ENCODE results near the gene CFB. TPM values are rescaled to one million over a fixed set of nuclear protein-coding genes. Genes with fewer than 3 reads are reported as not detected.

Gene CFB
- polyA plus RNA-seq, 1 donor (not counting 4 experiments of a cell fraction or from before 2014, with no cell fraction given) = 2.5 TPM

- Histone ChIP-seq H4K20me1 (ENCODE audit: control insufficient read depth, extremely low read depth, insufficient read depth, low read length) (no peaks in the 10 kb centered on the region), H2AFZ (ENCODE audit: control insufficient read depth, low read length) (no peak overlapping the region), H3K79me2 (ENCODE audit: control insufficient read depth, insufficient read depth, low read length) (no peaks in the 10 kb centered on the region), H3K9me1 (ENCODE audit: control insufficient read depth, extremely low read depth, insufficient read depth, low read length) (no peaks in the 10 kb centered on the region), H3K4me2 (ENCODE audit: control insufficient read depth, extremely low read depth, insufficient read depth, low read depth, low read length) (no peak overlapping the region), H3K27me3 (ENCODE audit: control insufficient read depth, extremely low read depth, insufficient read depth, low read length) (no peaks in the 10 kb centered on the region), H3K9me3 (ENCODE audit: control insufficient read depth, low read depth, low read length) (no peaks in the 10 kb centered on the region), H3K4me3 (ENCODE audit: control insufficient read depth in 2 of 3, extremely low read depth in 1 of 3, insufficient read depth in 2 of 3, low read depth in 1 of 3, low read length in 3 of 3) (no peak overlapping the region), H3K4me1 (ENCODE audit: control insufficient read depth, extremely low read depth, insufficient read depth, low read length) (peaks cover 18% of the 10 kb centered on the region), H3K36me3 (ENCODE audit: control insufficient read depth in 2 of 2, extremely low read depth in 1 of 2, insufficient read depth in 2 of 2, low read length in 2 of 2) (peaks cover 22 to 35% of the 10 kb centered on the region in 2 experiments), H3K9ac (ENCODE audit: control insufficient read depth, extremely low read depth, insufficient read depth, low read length) (no peak overlapping the region), H3K27ac (ENCODE audit: control insufficient read depth, insufficient read depth, low read length) (no peak overlapping the region)
- FAIRE-seq (no peak), DNase-seq (ENCODE audit: low read depth, low spot score) (no peak)
- dilution Hi-C loops (cut with MboI; ENCODE audit: extremely low pct_ligation_motif_present, low sequenced_read_pairs) = no loop called here
- no peak for TF ChIP-seq EZH2 (IDR thresholded peaks at IDR 0.05; ENCODE audit: low read length)
- TF ChIP-seq CTCF (optimal IDR thresholded peaks at IDR 0.05 in 1 of 3, IDR thresholded peaks at IDR 0.05 in 1 of 3, conservative IDR thresholded peaks at IDR 0.05 in 1 of 3; ENCODE audit: extremely low read depth in 1 of 3, insufficient read depth in 2 of 3, low read length in 3 of 3) = no peak
Measured at GRCh38 chr6:31949926-31950548, 4.1 kb downstream of the CFB start.

GRCh38 chr6:31952140-31952805 lies 6.4 kb downstream of the CFB start:
- Histone ChIP-seq H3K27ac (ENCODE audit: control insufficient read depth, insufficient read depth, low read length) (no peak overlapping the region), H3K4me1 (ENCODE audit: control insufficient read depth, extremely low read depth, insufficient read depth, low read length) (peaks cover 5% of the 10 kb centered on the region), H2AFZ (ENCODE audit: control insufficient read depth, low read length) (no peak overlapping the region), H3K9ac (ENCODE audit: control insufficient read depth, extremely low read depth, insufficient read depth, low read length) (no peak overlapping the region), H3K9me1 (ENCODE audit: control insufficient read depth, extremely low read depth, insufficient read depth, low read length) (no peaks in the 10 kb centered on the region), H3K36me3 (ENCODE audit: control insufficient read depth in 2 of 2, extremely low read depth in 1 of 2, insufficient read depth in 2 of 2, low read length in 2 of 2) (peaks cover 29 to 47% of the 10 kb centered on the region in 2 experiments), H3K4me2 (ENCODE audit: control insufficient read depth, extremely low read depth, insufficient read depth, low read depth, low read length) (no peak overlapping the region), H3K4me3 (ENCODE audit: control insufficient read depth in 2 of 3, extremely low read depth in 1 of 3, insufficient read depth in 2 of 3, low read depth in 1 of 3, low read length in 3 of 3) (no peak overlapping the region), H3K79me2 (ENCODE audit: control insufficient read depth, insufficient read depth, low read length) (peaks cover 3% of the 10 kb centered on the region), H3K27me3 (ENCODE audit: control insufficient read depth, extremely low read depth, insufficient read depth, low read length) (no peaks in the 10 kb centered on the region), H4K20me1 (ENCODE audit: control insufficient read depth, extremely low read depth, insufficient read depth, low read length) (no peaks in the 10 kb centered on the region), H3K9me3 (ENCODE audit: control insufficient read depth, low read depth, low read length) (no peaks in the 10 kb centered on the region)
- DNase-seq (ENCODE audit: low read depth, low spot score) (no peak), FAIRE-seq (peak; percentile 13)
- no peak for TF ChIP-seq EZH2 (IDR thresholded peaks at IDR 0.05; ENCODE audit: low read length)
- TF ChIP-seq CTCF (optimal IDR thresholded peaks at IDR 0.05 in 1 of 3, IDR thresholded peaks at IDR 0.05 in 1 of 3, conservative IDR thresholded peaks at IDR 0.05 in 1 of 3; ENCODE audit: extremely low read depth in 1 of 3, insufficient read depth in 2 of 3, low read length in 3 of 3) = peak in 2 of 3 experiments; percentile 75 to 76
- dilution Hi-C loops (cut with MboI; ENCODE audit: extremely low pct_ligation_motif_present, low sequenced_read_pairs) = no loop called here
